Neural crest cell (in vitro differentiated cells): ENCODE measurements around the gene PLTP. TPM values are rescaled to one million over a fixed set of nuclear protein-coding genes. Genes with fewer than 3 reads are reported as not detected.
A peak's percentile ranks its signal among the peaks of the same experiment; 100 is the strongest.

ENCODE experiments used
- DNase-seq: peaks from one replicate; pipeline ENCODE4 v3.0.0; 2021; ENCODE audit warnings: low read depth, mixed read lengths, low spot score
- H3K27ac Mint-ChIP-seq: one replicate; pipeline ENCODE4 v1.8.0; 2021; ENCODE audit warnings: mild to moderate bottlenecking, mixed read lengths; ENCODE audit not compliant: unreplicated experiment
- H3K27me3 Mint-ChIP-seq: 2 replicates; pipeline ENCODE4 v1.8.0; 2021; ENCODE audit warnings: low read depth, mild to moderate bottlenecking, mixed read lengths
- H3K36me3 Mint-ChIP-seq: 2 replicates; pipeline ENCODE4 v1.8.0; 2021; ENCODE audit warnings: low read depth, mild to moderate bottlenecking, mixed read lengths
- H3K4me1 Mint-ChIP-seq: 2 replicates; pipeline ENCODE4 v1.8.0; 2021; ENCODE audit warnings: mixed read lengths
- H3K4me3 Mint-ChIP-seq: one replicate; pipeline ENCODE4 v1.8.0; 2021; ENCODE audit warnings: mild to moderate bottlenecking, mixed read lengths
- H3K9me3 Mint-ChIP-seq: 2 replicates; pipeline ENCODE4 v1.8.0; 2021; ENCODE audit warnings: mixed read lengths
- CTCF ChIP-seq: fragments of 200-600 bp; sonication (generic); conservative IDR thresholded peaks from 2 replicates; pipeline ENCODE4 v1.5.0; 2021; ENCODE audit warnings: antibody characterized with exemption, mild to moderate bottlenecking
- total RNA-seq: library from RNA; stranded (reverse); gene quantifications from 2 replicates; pipeline ENCODE4 v1.2.1, GENCODE V29; 2021

The PLTP gene
- total RNA-seq, 1 donor from 2014 or later: 61.0 TPM

DNA sequence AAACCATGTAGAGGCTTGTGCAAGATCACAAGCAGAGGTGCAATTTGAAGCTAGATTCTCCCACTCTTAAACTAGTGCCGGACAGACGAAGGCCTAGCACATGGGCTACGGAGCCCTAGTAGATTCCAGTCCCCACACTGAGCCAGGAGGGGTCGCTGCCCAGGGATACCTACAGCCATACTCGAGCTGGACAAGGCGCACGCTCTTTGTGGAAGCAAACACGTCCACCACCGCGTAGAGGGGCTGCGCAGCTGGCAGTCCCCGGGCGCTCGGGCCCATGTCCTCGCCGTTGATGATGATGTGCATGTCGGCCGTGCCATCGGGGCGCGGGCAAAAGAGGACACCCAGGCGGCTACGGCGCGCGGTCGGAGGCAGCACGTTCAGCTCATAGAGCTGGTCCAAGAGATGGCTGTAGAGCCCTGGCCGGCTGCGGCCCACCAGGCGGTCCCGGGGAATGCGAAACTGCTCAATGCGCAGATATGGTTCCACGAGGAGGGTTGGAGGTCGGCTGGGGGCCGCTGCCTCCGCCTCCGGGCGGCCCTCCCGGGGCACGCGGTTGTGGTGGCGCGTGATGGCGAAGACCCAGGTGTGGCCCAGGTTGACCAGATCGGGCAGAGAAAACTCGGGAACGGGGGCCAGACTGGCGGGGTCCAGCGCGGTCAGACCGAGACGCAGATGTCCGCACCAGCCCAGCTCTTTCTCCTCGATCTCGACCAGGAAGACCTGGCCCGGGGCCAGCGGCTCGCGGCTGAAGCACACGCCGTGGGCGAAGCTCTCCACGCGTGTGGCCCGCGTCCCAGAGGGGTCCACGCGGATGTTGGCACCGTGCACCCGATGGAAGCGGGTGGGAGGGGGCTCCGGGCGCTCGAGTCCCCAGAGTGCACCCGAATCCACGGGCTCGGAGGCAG is 21.6 kb downstream of the PLTP start:
- Mint-ChIP-seq H3K9me3 (no peaks in the 10 kb centered on the region), H3K27me3 (peaks cover 14% of the 10 kb centered on the region), H3K27ac (peak overlapping the region; percentile 84), H3K4me1 (peaks cover 24% of the 10 kb centered on the region), H3K36me3 (no peaks in the 10 kb centered on the region), H3K4me3 (peak overlapping the region; percentile 97)
- TF ChIP-seq CTCF: peak; percentile 77
- peak; percentile 80 for DNase-seq

- no peak for TF ChIP-seq CTCF
- Mint-ChIP-seq H3K9me3 (no peaks in the 10 kb centered on the region), H3K27ac (no peak overlapping the region), H3K4me3 (peak overlapping the region; percentile 51), H3K36me3 (peaks cover 2% of the 10 kb centered on the region), H3K4me1 (peaks cover 18% of the 10 kb centered on the region), H3K27me3 (peaks cover 14% of the 10 kb centered on the region)
- no peak for DNase-seq
Measured at GRCh38 chr20:45888681-45889080, 23.3 kb downstream of the PLTP start.

DNA sequence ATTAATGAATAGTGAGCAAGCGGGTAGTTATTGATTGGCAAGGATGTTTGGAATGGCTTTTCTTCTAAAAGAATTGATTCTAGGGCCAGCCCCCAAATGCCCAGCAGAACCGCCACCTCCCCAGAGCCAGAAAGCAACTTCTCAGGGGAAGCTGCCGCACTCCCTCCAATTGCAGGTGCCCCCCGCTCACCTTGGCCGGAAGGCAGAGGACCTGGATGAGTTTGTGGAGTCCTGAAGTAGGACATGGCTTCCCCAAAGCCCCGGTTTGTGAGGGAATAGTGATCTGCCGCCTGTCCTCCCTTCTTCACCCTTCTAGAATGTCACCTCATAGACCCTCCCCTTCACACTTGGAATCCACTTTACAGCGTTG is 24.6 kb downstream of the PLTP start, which contains the start of gene SPATA25:
Gene SPATA25 (minus strand): TSS at position 277 of the 370 bp plus-strand sequence. CDS start 32 bp downstream, at position 245.
- peak within 1 kb of the TSS; percentile 51 for H3K4me3 Mint-ChIP-seq
- H3K27ac Mint-ChIP-seq: no peak within 1 kb of the TSS
- H3K4me1 Mint-ChIP-seq: peaks cover 20% of the 10 kb centered on the region
- H3K36me3 Mint-ChIP-seq: peaks cover 2% of the 10 kb centered on the region
- no peak for DNase-seq
- H3K9me3 Mint-ChIP-seq: no peaks in the 10 kb centered on the region
- TF ChIP-seq CTCF: no peak
- peaks cover 10% of the 10 kb centered on the region for H3K27me3 Mint-ChIP-seq

- Mint-ChIP-seq H3K36me3 (peaks cover 2% of the 10 kb centered on the region), H3K9me3 (no peaks in the 10 kb centered on the region), H3K4me3 (peak overlapping the region; percentile 44), H3K27me3 (peaks cover 8% of the 10 kb centered on the region), H3K4me1 (peaks cover 19% of the 10 kb centered on the region), H3K27ac (no peak overlapping the region)
- no peak for TF ChIP-seq CTCF
- no peak for DNase-seq
Measured at GRCh38 chr20:45886590-45887345, 25.2 kb downstream of the PLTP start.

DNA sequence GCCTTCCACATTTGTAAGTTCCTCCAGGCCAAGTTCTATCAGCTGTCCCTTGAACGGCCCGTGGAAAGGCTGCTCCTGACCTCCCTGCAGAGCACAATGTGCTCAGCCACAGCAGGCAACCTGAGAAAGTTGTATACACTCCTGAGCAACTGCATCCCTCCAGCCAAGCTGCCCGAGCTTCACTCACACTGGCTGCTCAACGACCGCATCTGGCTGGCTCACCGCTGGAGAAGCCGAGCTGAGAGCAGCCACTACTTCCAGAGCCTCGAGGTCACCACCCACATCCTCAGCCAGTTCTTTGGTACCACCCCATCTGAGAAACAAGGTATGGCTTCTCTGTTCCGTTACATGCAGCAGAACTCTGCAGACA is 28.9 kb downstream of the PLTP start:
- no peaks in the 10 kb centered on the region for H3K9me3 Mint-ChIP-seq
- H3K36me3 Mint-ChIP-seq: peaks cover 2% of the 10 kb centered on the region
- no peak for DNase-seq
- H3K4me1 Mint-ChIP-seq: peaks cover 20% of the 10 kb centered on the region
- no peak overlapping the region for H3K27ac Mint-ChIP-seq
- no peak for TF ChIP-seq CTCF
- peak overlapping the region; percentile 86 for H3K4me3 Mint-ChIP-seq
- H3K27me3 Mint-ChIP-seq: no peaks in the 10 kb centered on the region
